Stimulated activated CD4-positive, alpha-beta T cell treated with anti-CD3 and anti-CD28 coated beads, Interleukin-12 subunit alpha, Interleukin-12 subunit beta, amount 100 ng/mL, for 24 hours (primary cell): ENCODE measurements around the gene PDZK1.
"Not testable (repeated sequence)": the region's sequence is repeated elsewhere in the genome, so short reads cannot be mapped to it uniquely, and the experiment has no call there.

Source experiments
- DNase-seq, 2 experiments: peaks; one replicate each; pipeline ENCODE4 v3.0.0-alpha.2; 2020; ENCODE audit warnings: low read depth in 2 of 2

Gene PDZK1

GRCh38 chr1:145707183-145707867 lies at the start of gene PDZK1:
Gene PDZK1 (minus strand): TSS chr1:145707368. CDS start chr1:145688021, 19,347 bp downstream.
- no peak for DNase-seq

DNA sequence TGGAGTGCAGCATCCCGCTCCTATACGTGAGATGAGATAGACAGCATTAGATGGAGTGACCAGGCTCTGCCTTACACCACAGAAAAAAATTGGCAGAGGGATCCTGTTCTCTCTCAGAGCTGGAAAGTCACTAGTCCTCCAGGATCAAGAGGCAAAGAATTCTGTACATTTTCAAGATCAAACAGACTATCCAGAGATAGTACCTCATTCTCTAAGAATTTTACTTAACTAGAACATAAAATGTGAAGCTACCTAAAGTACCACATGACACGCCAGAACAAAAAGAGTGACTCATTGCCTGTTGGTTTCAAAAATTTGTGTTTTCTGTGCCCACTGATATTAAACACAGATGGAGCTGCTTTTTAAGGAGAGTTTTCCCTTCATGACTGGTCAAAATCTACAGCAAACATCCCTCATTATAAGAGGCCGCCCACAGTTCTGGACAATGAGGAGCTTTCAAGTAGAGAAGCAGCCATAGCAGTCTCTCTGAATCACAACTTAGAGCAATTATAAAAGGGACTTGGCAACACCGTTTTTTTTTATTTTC lies 44.4 kb upstream of the PDZK1 start:
- no peak for DNase-seq

GRCh38 chr1:145750426-145750825 lies 43.3 kb upstream of the PDZK1 start:
- no peak for DNase-seq

DNA sequence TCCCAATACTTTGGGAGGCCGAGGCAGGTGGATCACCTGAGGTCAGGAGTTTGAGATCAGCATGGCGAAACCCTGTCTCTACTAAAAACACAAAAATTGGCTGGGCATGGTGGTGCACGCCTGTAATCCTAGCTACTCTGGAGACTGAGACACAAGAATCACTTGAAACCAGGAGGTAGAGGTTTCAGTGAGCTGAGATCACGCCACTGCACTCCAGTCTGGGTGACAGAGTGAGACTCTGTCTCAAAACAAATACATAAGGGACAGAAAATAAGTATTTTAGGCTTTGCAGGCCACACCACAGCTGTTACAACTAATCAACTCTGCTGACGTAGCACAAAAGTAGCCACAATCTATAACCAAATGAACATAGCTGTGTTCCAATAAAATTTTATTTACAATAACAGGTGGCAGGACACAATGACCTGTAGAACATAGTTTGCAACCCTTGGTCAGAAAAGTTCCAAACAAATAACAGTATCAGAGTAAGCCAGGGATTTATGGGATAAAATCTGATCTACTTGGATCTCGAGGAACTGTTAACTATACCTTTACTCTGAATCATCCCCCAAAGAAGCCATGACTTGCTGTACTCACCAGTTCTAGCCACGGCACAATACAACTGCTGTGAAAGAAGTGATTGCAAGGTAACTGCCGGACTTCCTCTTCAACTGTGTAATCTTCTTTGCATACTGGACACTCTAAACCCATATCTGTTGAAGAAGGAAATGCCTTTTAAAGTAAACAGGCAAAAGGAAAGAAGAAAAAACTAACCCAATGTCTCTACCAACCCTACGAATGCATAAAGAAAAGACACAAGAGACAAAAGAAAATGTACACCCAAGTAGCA lies 40.5 kb upstream of the PDZK1 start:
- DNase-seq = no peak

GRCh38 chr1:145740269-145740668 lies 33.1 kb upstream of the PDZK1 start:
- DNase-seq = no peak

- no peak for DNase-seq
These were observed 29.0 kb upstream of the PDZK1 start for GRCh38 chr1:145736191-145736590.

- DNase-seq = no peak
These were observed 23.7 kb upstream of the PDZK1 start for GRCh38 chr1:145730900-145731299.

GRCh38 chr1:145730467-145730866 lies 23.3 kb upstream of the PDZK1 start:
- no peak for DNase-seq

DNA sequence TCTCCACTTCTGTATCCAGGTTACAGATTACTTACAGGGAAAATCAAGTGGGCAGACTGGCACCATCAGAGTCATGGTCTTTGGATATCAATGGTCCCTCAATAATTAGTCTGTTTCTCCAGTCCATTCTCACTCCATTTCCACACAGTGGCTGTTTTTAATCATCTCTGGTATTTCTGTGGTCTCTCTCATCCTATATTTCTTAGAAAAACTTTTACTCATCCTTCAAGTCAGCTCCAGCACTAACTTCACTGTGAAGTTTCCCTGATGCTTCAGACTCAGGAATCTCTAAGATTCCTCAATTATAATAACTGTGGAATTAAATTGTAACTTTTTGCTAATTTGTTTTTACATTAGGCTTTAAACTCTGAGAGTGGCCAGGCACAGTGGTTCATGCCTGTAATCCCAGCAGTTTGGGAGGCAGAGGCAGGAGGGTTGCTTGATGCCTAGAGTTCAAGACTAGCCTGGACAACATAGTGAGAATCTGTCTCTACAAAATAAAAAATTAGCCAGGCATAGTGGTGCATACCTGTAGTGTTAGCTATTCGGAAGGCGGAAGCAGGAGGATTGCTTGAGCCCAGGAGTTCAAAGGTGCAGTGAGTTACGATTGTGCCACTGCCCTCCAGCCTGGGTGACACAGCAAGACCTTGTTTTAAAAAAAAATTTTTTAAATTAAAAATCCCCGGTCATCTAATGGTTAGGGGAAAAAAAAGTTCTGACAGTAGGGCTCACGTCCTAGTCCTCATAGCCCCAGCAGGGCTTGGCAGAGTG lies 22.7 kb upstream of the PDZK1 start:
- DNase-seq = no peak

DNA sequence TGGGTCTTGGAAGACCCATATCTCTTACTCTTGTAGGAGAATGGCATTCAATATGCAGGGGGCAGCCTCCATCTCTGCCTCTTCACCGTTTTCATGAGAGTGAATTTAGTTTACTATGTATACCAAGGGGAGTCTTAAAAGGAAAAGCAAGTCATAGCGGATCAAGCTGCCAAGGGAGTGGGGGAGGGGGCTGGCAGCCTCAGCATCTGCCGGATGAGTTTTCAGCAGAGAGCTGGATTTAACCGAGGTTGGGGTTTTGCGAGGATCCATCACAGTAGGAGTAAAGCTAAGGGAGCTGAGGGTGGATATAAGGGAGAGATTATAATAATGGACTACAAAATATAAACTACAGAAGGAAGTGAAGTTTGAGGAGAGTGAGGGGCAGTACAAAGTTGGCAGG lies 22.0 kb upstream of the PDZK1 start:
- DNase-seq = no peak

DNA sequence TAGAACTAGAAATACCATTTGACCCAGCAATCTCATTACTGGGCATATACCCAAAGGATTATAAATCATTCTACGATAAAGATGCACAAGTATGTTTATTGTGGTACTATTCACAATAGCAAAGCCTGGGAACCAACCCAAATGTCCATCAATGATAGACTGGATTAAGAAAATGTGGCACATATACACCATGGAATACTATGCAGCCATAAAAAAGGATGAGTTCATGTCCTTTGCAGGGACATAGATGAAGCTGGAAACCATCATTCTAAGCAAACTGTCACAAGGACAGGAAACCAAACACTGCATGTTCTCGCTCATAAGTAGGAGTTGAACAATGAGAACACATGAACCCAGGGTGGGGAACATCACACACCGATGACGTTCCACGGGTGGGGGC lies 19.0 kb upstream of the PDZK1 start:
- DNase-seq = not testable (repeated sequence)

DNA sequence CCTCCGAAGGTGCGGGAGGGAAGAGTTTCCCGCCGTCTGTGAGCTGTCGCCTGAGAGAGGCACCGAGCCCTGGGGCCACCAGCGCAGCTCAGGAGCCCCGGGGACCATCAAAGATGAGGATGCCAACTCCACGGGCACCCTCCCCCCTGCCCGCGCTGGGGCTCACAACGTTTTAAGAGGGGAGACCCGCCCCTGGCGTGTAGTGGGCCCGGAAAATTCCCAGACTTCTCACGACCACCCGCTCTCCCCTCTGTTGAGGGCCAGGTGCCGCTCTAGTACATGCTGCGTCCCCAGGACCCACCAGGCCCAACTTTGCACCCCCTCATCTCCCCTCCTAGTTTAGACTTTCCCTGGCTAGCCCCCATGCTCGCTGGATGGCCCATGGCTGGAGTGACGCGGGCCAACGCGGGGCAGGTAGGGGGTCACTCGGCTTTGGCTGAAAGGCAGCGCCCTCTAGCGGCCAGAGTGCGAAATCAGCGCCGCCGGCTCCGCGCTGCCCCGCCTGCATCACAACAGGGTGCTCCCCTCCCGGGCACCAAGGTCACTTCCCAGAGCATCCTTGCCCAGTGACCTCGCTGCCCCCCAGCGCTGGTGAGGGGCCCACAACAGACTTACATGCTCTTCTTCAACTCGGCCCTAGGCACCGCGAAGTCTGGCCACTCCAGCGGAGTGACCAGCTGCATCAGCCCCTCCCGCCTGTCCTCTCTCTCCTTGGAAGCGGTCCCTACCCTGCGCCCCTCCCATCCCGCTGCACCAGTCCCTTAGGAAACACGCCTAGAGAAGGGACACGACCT lies 13.9 kb upstream of the PDZK1 start:
- peak; percentile 37 to 63 for DNase-seq

DNA sequence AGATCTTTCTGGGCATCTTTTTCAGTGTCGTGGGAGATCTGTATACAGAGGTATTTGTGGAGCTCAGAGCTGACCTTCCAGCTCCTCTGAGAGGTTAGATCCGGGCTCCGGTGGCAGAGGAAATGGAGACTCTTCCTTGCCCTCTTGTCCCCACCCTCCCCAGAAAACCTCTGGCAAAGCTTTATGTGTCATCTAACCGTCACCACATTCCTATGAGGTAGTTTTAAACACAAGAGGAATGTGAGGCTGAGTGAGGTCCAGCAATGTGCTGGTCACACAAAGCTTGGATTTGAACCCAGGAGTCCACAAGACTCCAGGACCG lies 13.3 kb upstream of the PDZK1 start:
- no peak for DNase-seq

GRCh38 chr1:145719230-145720079 lies 12.3 kb upstream of the PDZK1 start, which contains the start of gene CD160:
Gene CD160 (plus strand): TSS chr1:145719499. CDS start chr1:145728328, 8,829 bp downstream.
- DNase-seq = no peak

DNA sequence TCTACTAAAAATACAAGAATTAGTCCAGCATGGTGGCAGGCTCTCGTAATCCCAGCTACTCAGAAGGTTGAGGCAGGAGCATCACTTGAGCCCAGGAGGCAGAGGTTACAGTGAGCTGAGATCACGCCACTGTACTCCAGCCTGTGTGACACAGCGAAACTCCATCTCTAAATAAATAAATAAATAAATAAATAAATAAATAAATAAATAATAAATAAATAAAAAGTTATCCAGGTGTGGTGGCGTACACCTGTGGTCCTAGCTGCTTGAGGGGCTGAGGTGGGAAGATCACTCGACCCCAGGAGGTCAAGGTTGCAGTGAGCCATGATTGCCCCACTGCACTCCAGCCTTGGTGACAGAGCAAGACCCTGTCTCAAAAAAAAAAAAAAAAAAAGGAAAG lies 11.3 kb upstream of the PDZK1 start:
- not testable (repeated sequence) for DNase-seq

- no peak for DNase-seq
These were observed 10.7 kb upstream of the PDZK1 start for GRCh38 chr1:145717833-145718232.

DNA sequence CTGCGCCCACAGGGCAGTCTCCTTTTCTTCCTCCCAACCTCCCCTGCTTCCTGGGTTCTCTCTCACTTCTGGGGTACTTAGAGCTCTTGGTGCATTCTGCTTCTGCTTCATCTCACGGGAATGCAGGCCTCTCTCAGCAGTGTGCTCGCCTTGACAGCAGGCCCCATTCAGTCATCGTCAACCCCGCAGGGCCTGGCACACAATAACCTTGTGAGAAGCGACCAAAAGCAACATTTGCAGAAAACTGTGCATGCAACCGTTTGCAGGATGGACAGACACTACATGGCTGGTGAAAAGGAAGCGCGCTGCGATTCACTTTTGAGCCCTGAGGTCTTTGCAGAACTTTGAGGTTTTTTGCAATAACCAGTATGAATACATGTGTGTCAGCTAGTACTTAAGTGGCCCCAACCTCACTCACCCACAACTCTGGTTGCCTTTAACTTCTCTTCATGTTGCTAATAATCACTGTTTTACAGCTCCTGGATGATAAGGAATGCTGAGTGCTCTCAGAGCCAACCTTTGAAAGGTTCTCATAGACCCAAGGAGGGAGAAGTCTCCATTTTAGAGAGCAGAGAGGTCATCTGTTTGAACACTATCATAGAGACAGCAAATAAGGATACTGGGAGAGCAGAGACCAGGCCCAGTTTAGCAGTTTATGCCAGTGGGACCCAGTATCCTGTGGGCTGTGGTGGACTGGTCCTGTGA lies 9.6 kb upstream of the PDZK1 start:
- no peak for DNase-seq

DNA sequence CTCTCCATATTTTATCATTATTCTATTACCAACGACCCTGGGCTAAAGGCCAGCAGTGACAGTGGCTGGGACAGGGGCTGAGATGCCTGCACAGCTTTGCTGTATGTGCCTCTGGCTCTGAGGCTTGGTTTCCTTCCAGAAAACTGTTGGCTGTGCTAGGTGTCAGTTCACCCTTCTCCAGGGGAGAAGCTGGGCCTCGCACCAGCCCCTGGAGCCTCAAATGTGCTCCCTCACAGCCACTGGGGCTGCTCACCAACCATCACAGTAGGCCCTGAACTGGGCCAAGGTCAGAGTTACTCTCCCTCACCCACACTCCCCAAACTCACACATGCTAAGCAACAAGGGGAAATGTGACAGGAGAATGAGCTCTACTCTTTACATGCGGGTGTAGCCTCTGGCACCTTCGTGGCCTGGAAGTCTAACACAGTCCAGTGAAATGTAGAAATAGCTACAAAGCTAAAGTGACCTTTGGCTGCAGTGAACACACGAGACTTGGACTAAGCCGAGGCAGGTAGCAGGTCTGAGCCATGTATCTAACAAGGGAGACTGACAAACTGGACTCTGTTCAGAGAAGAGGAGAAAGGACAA lies 7.5 kb upstream of the PDZK1 start:
- DNase-seq = no peak

GRCh38 chr1:145711213-145711651 lies 4.1 kb upstream of the PDZK1 start:
- DNase-seq = no peak
